GM21723 (cell line): ENCODE results near the gene ZNF280B.
A peak's percentile ranks its signal among the peaks of the same experiment; 100 is the strongest.

Experiments
- ATAC-seq: cut with Tn5 transposase; IDR thresholded peaks from one replicate; pipeline ENCODE4 v1.9.1; 2021; ENCODE audit warnings: mild to moderate bottlenecking, moderate library complexity; ENCODE audit not compliant: unreplicated experiment

Gene ZNF280B

GRCh38 chr22:22508274-22509176 is at the start of gene ZNF280B:
Gene ZNF280B, minus strand, starts transcription at chr22:22508742. Its CDS starts 19,344 bp downstream, at chr22:22489398.
- peak; percentile 73 for ATAC-seq

GRCh38 chr22:22556995-22557925 is 48.7 kb upstream of the ZNF280B start:
- ATAC-seq: no peak

GRCh38 chr22:22556578-22556977 is 48.0 kb upstream of the ZNF280B start:
- no peak for ATAC-seq

- no peak for ATAC-seq
These were observed 47.1 kb upstream of the ZNF280B start for GRCh38 chr22:22555596-22555995.

- no peak for ATAC-seq
These were observed 46.2 kb upstream of the ZNF280B start for GRCh38 chr22:22554587-22555284.

GRCh38 chr22:22553735-22554586 is 45.4 kb upstream of the ZNF280B start:
- ATAC-seq: no peak

GRCh38 chr22:22553141-22553540 is 44.6 kb upstream of the ZNF280B start:
- ATAC-seq: no peak

- ATAC-seq: no peak
These were observed 44.1 kb upstream of the ZNF280B start for GRCh38 chr22:22552630-22553029.

GRCh38 chr22:22550789-22551434 is 42.4 kb upstream of the ZNF280B start:
- no peak for ATAC-seq

GRCh38 chr22:22548910-22549309 is 40.4 kb upstream of the ZNF280B start:
- no peak for ATAC-seq

- no peak for ATAC-seq
These were observed 39.8 kb upstream of the ZNF280B start for GRCh38 chr22:22548317-22548716.

- ATAC-seq: no peak
These were observed 39.3 kb upstream of the ZNF280B start for GRCh38 chr22:22547692-22548300.

- no peak for ATAC-seq
These were observed 38.7 kb upstream of the ZNF280B start for GRCh38 chr22:22547226-22547625.

- no peak for ATAC-seq
These were observed 37.9 kb upstream of the ZNF280B start for GRCh38 chr22:22546490-22546889.

- no peak for ATAC-seq
These were observed 36.5 kb upstream of the ZNF280B start for GRCh38 chr22:22545084-22545483.

- ATAC-seq: no peak
These were observed 29.9 kb upstream of the ZNF280B start for GRCh38 chr22:22538226-22538989.

GRCh38 chr22:22536916-22537315 is 28.4 kb upstream of the ZNF280B start:
- no peak for ATAC-seq

- ATAC-seq: no peak
These were observed 28.0 kb upstream of the ZNF280B start for GRCh38 chr22:22536515-22536914.
